ENCODE results near the gene PDCD10. TPM values are rescaled to one million over a fixed set of nuclear protein-coding genes. Genes with fewer than 3 reads are reported as not detected.
A peak's percentile ranks its signal among the peaks of the same experiment; 100 is the strongest.

PDCD10 gene
- total RNA-seq, 1 experiment from 2014 or later = 153 TPM

- peak; percentile 95 for DNase-seq (ENCODE audit: low read depth)
Observed at GRCh38 chr3:167735233-167736138, 794 bp upstream of the PDCD10 start, which contains the start of gene SERPINI1. Gene SERPINI1 (plus strand): TSS chr3:167735721. CDS start chr3:167789129, 53,408 bp downstream.

- peak; percentile 5 for DNase-seq (ENCODE audit: low read depth)
Observed at GRCh38 chr3:167733961-167734497, 663 bp downstream of the PDCD10 start.

DNA sequence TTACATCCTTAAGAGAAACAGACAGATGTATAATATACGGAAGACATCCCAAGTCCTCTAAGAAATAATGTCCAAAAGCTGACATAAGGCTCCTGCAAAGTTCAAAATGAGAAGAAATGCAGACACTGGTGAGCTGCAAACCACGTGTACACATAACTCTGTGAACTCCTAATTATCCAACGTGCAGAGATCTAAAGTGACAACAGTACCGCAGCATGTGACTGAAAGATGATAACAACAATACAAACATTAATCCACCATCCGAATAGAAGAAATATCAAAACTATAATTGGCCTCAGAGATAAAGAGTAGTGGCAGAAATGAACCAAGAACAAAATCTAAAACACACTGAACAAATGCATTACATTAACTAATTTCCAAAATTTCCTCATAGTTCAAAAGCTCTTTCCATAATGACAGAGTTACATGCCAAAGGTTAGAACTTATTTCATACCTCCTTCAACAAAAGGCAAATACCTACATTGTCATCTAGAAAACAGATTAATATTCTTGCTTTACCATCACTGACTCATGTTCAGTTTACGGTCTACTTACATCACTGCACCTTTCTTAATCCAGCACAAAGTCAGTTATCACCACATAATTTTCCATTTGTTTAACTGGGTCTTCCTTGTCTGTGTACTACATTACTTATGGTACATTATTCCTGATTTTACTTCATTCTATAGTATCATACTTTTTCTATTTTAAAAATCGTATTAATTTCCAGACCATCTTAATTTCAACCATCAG, 2.2 kb downstream of the PDCD10 start:
- no peak for DNase-seq (ENCODE audit: low read depth)

- DNase-seq (ENCODE audit: low read depth) = no peak
Observed at GRCh38 chr3:167731393-167731792, 3.3 kb downstream of the PDCD10 start.

DNA sequence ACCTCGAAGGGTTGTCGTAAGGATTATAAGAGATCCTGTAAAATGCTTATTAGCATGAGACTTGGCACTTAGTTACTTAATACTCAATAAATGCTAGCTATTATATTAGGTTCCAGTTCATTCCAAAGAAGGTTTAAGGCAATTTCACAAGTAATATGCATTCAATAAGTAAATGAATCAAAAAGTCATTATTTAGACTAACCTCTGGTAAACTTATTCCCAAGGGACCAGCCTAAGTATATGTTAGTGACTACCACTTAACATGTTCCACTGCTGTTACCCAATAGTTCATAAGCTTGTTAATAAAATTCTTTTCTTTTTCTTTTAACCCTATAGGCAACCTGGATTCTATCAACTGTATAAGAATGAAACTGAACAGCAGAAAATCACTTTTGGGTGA, 5.1 kb downstream of the PDCD10 start:
- no peak for DNase-seq (ENCODE audit: low read depth)

GRCh38 chr3:167728632-167729323, 5.9 kb downstream of the PDCD10 start:
- no peak for DNase-seq (ENCODE audit: low read depth)

DNA sequence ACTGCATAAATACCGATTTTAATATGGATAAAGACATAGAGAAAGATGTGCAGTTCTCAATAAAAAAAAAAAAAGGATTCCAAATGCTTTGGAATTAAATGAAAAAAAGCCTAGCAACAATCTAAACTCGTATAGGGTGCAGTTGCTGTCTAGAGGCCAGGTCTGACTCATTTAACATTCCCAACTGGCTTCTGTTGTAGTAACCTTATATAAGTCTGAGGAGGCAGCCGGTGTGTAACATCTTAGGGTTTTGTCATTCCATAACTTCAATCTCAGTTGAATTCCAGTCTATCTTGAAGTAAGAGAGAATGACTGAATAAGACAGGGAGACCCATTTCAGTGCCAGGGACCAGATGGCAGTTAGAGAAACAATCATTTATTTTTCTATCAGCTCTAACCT, 6.5 kb downstream of the PDCD10 start:
- DNase-seq (ENCODE audit: low read depth) = peak; percentile 11

DNA sequence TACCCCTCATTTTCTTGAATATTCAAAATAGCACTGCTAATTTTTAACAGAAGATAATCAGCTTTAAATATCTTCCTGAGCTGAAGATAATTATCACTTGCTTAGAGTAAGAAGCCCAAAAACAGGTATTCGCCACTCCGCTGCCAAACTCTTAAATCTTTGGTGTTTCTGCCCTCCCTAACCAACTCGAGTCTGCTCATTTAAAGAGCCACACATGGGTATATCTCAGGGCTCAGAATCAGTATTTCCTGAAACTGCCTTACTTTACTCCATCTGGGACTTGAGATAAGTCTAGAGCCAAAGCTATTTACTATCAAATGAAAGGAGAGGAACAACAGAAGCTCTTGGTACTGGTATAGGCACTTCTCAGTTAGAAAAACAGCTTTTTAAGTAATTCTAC, 10.8 kb downstream of the PDCD10 start:
- DNase-seq (ENCODE audit: low read depth) = no peak

GRCh38 chr3:167723025-167723512, 11.6 kb downstream of the PDCD10 start:
- DNase-seq (ENCODE audit: low read depth) = no peak

DNA sequence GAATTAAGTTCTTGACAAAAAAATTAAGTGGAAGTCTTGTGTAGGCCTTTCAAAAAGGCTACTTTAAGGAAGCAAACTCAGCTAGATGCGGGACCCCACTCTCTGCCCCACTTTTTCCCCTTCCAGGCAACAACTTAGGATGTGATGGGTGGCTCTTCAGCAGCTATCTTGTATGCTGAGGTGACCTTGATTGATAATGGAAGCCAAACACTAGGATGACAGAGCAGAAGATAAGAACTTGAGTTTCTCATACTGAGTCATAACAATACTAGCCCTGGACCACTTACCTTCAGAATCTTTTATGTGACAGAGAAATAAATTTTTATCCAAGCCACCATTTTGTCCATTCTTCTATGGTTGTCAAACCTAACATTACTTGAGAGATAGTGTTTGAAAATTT, 16.1 kb downstream of the PDCD10 start:
- DNase-seq (ENCODE audit: low read depth) = no peak

- DNase-seq (ENCODE audit: low read depth) = no peak
Observed at GRCh38 chr3:167716920-167717319, 17.8 kb downstream of the PDCD10 start.

GRCh38 chr3:167714871-167715270, 19.8 kb downstream of the PDCD10 start:
- no peak for DNase-seq (ENCODE audit: low read depth)

DNA sequence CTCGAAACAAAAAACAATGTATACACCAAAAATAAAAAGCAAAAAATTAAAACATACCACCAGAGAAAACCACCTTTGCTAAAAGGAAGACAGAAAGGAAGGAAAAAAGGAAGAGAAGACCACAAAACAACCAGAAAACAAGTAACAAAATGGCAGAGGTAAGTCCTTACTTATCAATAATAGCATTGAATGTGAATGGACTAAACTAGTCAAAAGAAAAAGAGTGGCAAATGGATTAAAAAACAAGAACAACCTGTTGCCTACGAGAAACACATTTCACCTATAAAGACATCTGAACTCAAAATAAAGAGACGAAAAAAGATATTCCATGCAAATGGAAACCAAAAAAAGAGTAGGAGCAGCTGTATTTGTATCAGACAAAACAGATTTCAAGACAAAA, 22.2 kb downstream of the PDCD10 start:
- no peak for DNase-seq (ENCODE audit: low read depth)

- DNase-seq (ENCODE audit: low read depth) = no peak
Observed at GRCh38 chr3:167711439-167711838, 23.3 kb downstream of the PDCD10 start.

DNA sequence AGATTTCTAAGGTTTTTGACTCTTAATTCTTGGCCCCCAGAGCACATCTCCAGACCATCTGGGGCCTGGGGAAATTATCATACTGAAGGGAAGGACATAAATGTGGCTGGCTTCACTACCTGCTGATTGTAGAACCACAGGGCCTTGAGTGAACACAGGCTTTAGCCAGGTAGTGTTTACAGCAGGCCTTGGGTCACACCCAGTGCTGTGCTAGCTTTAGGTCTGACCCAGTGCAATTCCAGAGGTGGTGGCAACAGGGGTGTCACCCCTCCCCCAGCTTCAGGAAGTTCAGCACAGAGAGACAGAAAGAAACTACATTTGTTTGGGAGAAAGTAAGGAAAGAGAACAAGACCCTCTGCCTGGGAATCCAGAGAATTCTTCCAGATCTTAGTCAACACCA, 24.1 kb downstream of the PDCD10 start:
- no peak for DNase-seq (ENCODE audit: low read depth)

DNA sequence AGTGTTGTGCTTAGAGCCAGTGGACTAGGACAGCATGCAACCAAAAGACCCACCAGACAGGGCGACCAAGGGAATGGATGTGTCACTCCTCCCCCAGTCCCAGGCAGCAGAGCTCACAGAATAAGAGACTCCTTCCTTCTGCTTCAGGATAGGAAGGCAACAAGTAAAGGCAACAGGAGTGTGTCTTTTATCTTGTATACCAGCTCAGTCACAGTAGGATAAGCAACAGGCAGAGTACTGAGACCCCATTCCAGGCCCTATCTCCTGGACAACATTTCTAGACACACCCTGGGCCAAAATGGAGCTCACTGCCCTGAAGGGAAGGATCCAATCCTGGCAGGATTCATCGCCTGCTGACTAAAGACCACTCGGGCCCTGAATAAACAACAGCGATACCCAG, 25.0 kb downstream of the PDCD10 start:
- no peak for DNase-seq (ENCODE audit: low read depth)

GRCh38 chr3:167705840-167706239, 28.9 kb downstream of the PDCD10 start:
- DNase-seq (ENCODE audit: low read depth) = no peak

- no peak for DNase-seq (ENCODE audit: low read depth)
Observed at GRCh38 chr3:167700926-167701325, 33.8 kb downstream of the PDCD10 start.

GRCh38 chr3:167700046-167700445, 34.6 kb downstream of the PDCD10 start:
- no peak for DNase-seq (ENCODE audit: low read depth)

DNA sequence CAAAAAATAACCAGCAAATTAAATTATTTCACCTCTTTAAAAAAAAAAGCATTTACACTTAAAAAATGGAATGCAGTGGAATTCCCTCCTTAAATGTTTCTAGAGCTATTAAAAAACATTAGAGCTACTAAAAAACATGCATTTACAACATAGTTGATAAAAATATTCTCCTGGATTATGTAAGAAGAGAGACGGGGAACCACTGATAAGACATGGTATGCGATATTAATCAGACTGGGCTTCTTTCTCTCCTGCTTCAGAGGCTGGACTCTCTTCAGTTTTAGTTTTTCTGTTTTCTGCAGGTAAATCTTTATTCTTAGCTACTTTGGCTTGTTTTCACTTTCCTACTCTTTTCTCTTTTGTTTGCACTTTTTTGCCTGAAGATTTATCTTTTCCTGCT, 40.6 kb downstream of the PDCD10 start:
- no peak for DNase-seq (ENCODE audit: low read depth)

DNA sequence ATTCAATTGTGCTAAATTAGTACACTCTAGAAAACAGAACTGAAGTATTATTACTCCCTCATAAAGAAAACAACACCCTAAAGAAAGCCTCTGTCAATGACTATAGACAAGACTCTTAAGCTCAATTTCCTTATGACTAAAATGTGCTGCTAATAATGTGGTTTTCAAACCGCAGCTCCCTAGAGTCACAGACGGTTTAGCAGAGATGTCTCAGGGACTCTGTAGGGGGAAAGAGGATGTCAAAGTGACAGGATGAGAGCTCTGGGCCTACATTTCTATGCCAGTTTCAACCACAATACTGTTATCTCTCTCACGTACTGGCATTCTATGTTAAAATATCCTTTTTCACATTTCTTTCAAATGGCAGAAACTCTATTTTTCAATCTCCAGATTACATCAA, 43.3 kb downstream of the PDCD10 start:
- DNase-seq (ENCODE audit: low read depth) = no peak

Data from Daoy (cell line).